SU-DHL-6 (cell line): ENCODE data around the gene COL4A1.

Source experiments
- H2AFZ ChIP-seq: fragments of 200-600 bp; sonication (generic); 2 replicates; pipeline ENCODE4 v1.6.1; 2014; ENCODE audit warnings: low read depth, mild to moderate bottlenecking, moderate library complexity, mixed read lengths, antibody characterized with exemption, low read length; ENCODE audit not compliant: severe bottlenecking
- H3F3A ChIP-seq: fragments of 200-600 bp; shearing (Covaris generic); 2 replicates; pipeline ENCODE4 v1.6.0; 2016; ENCODE audit warnings: antibody characterized with exemption, mild to moderate bottlenecking; ENCODE audit not compliant: insufficient read depth
- H3K27ac ChIP-seq: fragments of 200-600 bp; sonication (generic); 2 replicates; pipeline ENCODE4 v1.5.1; 2016; ENCODE audit warnings: low read depth, mild to moderate bottlenecking, low read length, moderate library complexity, mixed read lengths
- H3K27me3 ChIP-seq: fragments of 200-600 bp; sonication (generic), shearing (Covaris generic); 2 replicates; pipeline ENCODE4 v1.6.0; 2014; ENCODE audit warnings: mild to moderate bottlenecking, low read length
- H3K36me3 ChIP-seq: fragments of 200-600 bp; sonication (generic); 2 replicates; pipeline ENCODE4 v1.6.1; 2014; ENCODE audit warnings: mild to moderate bottlenecking, low read length, mixed read lengths
- H3K4me2 ChIP-seq: fragments of 300-600, 200-600 bp; shearing (Covaris generic), sonication (generic); 2 replicates; pipeline ENCODE4 v1.6.0; 2014; ENCODE audit warnings: low read length, low read depth, mild to moderate bottlenecking; ENCODE audit not compliant: poor library complexity, severe bottlenecking
- H3K4me3 ChIP-seq: fragments of 200-600 bp; sonication (generic); 2 replicates; pipeline ENCODE4 v1.5.1; 2014; ENCODE audit warnings: antibody characterized with exemption, low read length, mild to moderate bottlenecking, mixed read lengths; ENCODE audit not compliant: insufficient read depth, poor library complexity, severe bottlenecking
- H3K79me2 ChIP-seq: fragments of 200-600 bp; sonication (generic); 2 replicates; pipeline ENCODE4 v1.6.1; 2014; ENCODE audit warnings: mild to moderate bottlenecking, low read length, moderate library complexity; ENCODE audit not compliant: insufficient read depth
- H3K9ac ChIP-seq: fragments of 200-600 bp; sonication (generic); 2 replicates; pipeline ENCODE4 v1.7.0; 2014; ENCODE audit warnings: mild to moderate bottlenecking, low read length
- H3K9me2 ChIP-seq: fragments of 200-600 bp; sonication (generic); replicated peaks from 2 replicates; pipeline ENCODE4 v1.6.1; 2014; ENCODE audit warnings: low read length; ENCODE audit not compliant: insufficient read depth
- H3K9me3 ChIP-seq: fragments of 200-600 bp; sonication (generic); 2 replicates; pipeline ENCODE4 v1.6.1; 2014; ENCODE audit warnings: low read length, mixed read lengths; ENCODE audit not compliant: insufficient read depth
- H4K20me1 ChIP-seq: fragments of 200-600 bp; sonication (generic); 2 replicates; pipeline ENCODE4 v1.6.1; 2014; ENCODE audit warnings: low read depth, mild to moderate bottlenecking, antibody characterized with exemption, low read length, moderate library complexity, mixed read lengths
- CTCF ChIP-seq: fragments of 200-600 bp; sonication (generic); IDR thresholded peaks from one replicate; pipeline ENCODE4 v1.5.1; 2017; ENCODE audit warnings: antibody characterized with exemption, mild to moderate bottlenecking, low read length, moderate library complexity; ENCODE audit not compliant: insufficient read depth, poor library complexity, severe bottlenecking
- EZH2phosphoT487 ChIP-seq: fragments of 200-600 bp; sonication (generic), shearing (Covaris generic); conservative IDR thresholded peaks from 2 replicates; pipeline ENCODE4 v1.6.1; 2018; ENCODE audit warnings: mild to moderate bottlenecking, antibody characterized with exemption, low read length, moderate library complexity, mixed read lengths

COL4A1 gene

GRCh38 chr13:110131424-110131823, 175.5 kb downstream of the COL4A1 start:
- no peaks in the 10 kb centered on the region for H3K9me2 ChIP-seq
- no peak overlapping the region for H2AFZ ChIP-seq
- no peak overlapping the region for H3K9ac ChIP-seq
- no peaks in the 10 kb centered on the region for H3F3A ChIP-seq
- no peak overlapping the region for H3K4me3 ChIP-seq
- H3K79me2 ChIP-seq = no peaks in the 10 kb centered on the region
- no peak overlapping the region for H3K4me2 ChIP-seq
- H3K36me3 ChIP-seq = no peaks in the 10 kb centered on the region
- H4K20me1 ChIP-seq = no peaks in the 10 kb centered on the region
- no peak for TF ChIP-seq EZH2phosphoT487
- no peak for TF ChIP-seq CTCF
- no peaks in the 10 kb centered on the region for H3K9me3 ChIP-seq
- H3K27me3 ChIP-seq = no peaks in the 10 kb centered on the region
- H3K27ac ChIP-seq = no peak overlapping the region

- TF ChIP-seq EZH2phosphoT487 (no peak), CTCF (no peak)
- Histone ChIP-seq H3K9me2 (no peaks in the 10 kb centered on the region), H3K27me3 (no peaks in the 10 kb centered on the region)
These were observed 176.5 kb downstream of the COL4A1 start for GRCh38 chr13:110130431-110130830.

GRCh38 chr13:110129539-110130186, 177.3 kb downstream of the COL4A1 start:
- no peak overlapping the region for H3K27ac ChIP-seq
- H3K4me2 ChIP-seq = no peak overlapping the region
- no peaks in the 10 kb centered on the region for H3K27me3 ChIP-seq
- H3K36me3 ChIP-seq = no peaks in the 10 kb centered on the region
- TF ChIP-seq CTCF (no peak), EZH2phosphoT487 (no peak)
- no peak overlapping the region for H3K4me3 ChIP-seq
- H3K9me3 ChIP-seq = no peaks in the 10 kb centered on the region
- no peaks in the 10 kb centered on the region for H3F3A ChIP-seq
- no peaks in the 10 kb centered on the region for H4K20me1 ChIP-seq
- no peaks in the 10 kb centered on the region for H3K9me2 ChIP-seq
- no peaks in the 10 kb centered on the region for H3K79me2 ChIP-seq
- no peak overlapping the region for H2AFZ ChIP-seq
- no peak overlapping the region for H3K9ac ChIP-seq

More at GRCh38 chr13:110130431-110130830, 176.5 kb downstream of the COL4A1 start:
- H3K9me3 ChIP-seq = no peaks in the 10 kb centered on the region
- no peaks in the 10 kb centered on the region for H3K79me2 ChIP-seq
- no peaks in the 10 kb centered on the region for H3F3A ChIP-seq
- H3K36me3 ChIP-seq = no peaks in the 10 kb centered on the region
- H3K9ac ChIP-seq = no peak overlapping the region
- no peak overlapping the region for H3K4me3 ChIP-seq
- no peaks in the 10 kb centered on the region for H4K20me1 ChIP-seq
- H3K27ac ChIP-seq = no peak overlapping the region
- no peak overlapping the region for H2AFZ ChIP-seq
- H3K4me2 ChIP-seq = no peak overlapping the region
